Fibroblast of the aortic adventitia (primary cell): ENCODE measurements around the gene MYO19. TPM values are rescaled to one million over a fixed set of nuclear protein-coding genes. Genes with fewer than 3 reads are reported as not detected.
A peak's percentile ranks its signal among the peaks of the same experiment; 100 is the strongest.

Experiments used
- DNase-seq: peaks from one replicate; pipeline ENCODE4 v3.0.0-alpha.2; 2010; ENCODE audit warnings: low read depth
- H3K4me3 ChIP-seq: 2 replicates; pipeline ENCODE4 v1.5.1; 2011; ENCODE audit warnings: low read depth, mild to moderate bottlenecking, control low read depth, low read length, moderate library complexity
- total RNA-seq: library from RNA; depleted of rRNA; stranded (reverse); fragments of >200 nt; gene quantifications from 2 replicates; pipeline ENCODE4 v1.2.3, GENCODE V29; 2012; ENCODE audit warnings: low replicate concordance
- TF ChIP-seq, protein P1 (sequence below): IDR thresholded peaks from 2 replicates; pipeline ENCODE4 v1.5.1; 2011; ENCODE audit warnings: mild to moderate bottlenecking, low read length, control low read depth, inconsistent platforms; ENCODE audit not compliant: insufficient read depth

The MYO19 gene, protein sequence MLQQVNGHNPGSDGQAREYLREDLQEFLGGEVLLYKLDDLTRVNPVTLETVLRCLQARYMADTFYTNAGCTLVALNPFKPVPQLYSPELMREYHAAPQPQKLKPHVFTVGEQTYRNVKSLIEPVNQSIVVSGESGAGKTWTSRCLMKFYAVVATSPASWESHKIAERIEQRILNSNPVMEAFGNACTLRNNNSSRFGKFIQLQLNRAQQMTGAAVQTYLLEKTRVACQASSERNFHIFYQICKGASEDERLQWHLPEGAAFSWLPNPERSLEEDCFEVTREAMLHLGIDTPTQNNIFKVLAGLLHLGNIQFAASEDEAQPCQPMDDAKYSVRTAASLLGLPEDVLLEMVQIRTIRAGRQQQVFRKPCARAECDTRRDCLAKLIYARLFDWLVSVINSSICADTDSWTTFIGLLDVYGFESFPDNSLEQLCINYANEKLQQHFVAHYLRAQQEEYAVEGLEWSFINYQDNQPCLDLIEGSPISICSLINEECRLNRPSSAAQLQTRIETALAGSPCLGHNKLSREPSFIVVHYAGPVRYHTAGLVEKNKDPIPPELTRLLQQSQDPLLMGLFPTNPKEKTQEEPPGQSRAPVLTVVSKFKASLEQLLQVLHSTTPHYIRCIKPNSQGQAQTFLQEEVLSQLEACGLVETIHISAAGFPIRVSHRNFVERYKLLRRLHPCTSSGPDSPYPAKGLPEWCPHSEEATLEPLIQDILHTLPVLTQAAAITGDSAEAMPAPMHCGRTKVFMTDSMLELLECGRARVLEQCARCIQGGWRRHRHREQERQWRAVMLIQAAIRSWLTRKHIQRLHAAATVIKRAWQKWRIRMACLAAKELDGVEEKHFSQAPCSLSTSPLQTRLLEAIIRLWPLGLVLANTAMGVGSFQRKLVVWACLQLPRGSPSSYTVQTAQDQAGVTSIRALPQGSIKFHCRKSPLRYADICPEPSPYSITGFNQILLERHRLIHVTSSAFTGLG
- 43.3 and 66.2 TPM in 2 replicates for total RNA-seq

DNA sequence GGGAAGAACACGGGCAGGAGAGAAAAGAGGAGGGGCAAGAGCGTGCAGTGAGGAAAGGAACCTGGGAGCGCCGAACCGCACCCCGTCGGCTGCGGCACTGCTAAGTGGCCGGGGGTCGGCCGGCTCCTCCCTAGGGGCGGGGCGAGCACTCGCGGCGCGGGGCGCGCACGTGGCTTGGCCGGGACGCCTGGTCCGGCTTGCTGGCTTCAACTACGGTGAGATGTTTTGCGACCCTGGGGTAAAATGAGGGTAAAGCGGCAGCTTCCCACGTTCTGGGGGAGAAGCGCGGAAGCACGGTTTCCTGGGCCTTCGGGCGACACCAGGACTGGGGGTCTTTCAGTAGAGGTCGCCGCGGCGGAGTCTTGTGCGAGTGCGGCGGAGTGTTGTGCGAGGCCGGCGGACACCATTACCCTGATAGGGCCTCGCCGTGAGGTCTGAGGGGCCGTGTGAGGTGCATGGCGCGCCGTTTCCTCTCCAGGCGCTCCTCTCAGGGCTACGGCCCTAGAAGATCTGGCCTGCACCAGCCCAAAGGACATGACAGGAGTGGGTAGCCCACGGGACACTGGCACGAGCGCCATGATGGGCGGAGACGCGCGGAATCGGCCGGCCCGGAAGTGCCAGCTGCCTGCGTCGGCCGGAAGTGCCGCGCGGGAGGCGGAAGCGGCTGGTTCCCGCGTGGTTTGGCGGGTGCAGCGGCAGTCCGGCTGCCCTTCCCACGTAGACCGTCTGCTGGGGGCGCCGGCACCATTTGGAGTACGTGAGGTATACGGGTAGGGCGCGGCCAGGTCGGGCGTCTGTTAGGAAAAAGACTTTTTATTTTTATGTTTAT is at the start of gene MYO19, which contains the start of gene PIGW:
MYO19 (minus strand) TSS at position 29 of the 829 bp plus-strand sequence. CDS start 2,330 bp downstream, outside the sequence.
PIGW (plus strand) TSS at position 148 of the 829 bp plus-strand sequence. CDS start 2,115 bp downstream, outside the sequence.
- DNase-seq: peak; percentile 82
- TF ChIP-seq, protein P1, sequence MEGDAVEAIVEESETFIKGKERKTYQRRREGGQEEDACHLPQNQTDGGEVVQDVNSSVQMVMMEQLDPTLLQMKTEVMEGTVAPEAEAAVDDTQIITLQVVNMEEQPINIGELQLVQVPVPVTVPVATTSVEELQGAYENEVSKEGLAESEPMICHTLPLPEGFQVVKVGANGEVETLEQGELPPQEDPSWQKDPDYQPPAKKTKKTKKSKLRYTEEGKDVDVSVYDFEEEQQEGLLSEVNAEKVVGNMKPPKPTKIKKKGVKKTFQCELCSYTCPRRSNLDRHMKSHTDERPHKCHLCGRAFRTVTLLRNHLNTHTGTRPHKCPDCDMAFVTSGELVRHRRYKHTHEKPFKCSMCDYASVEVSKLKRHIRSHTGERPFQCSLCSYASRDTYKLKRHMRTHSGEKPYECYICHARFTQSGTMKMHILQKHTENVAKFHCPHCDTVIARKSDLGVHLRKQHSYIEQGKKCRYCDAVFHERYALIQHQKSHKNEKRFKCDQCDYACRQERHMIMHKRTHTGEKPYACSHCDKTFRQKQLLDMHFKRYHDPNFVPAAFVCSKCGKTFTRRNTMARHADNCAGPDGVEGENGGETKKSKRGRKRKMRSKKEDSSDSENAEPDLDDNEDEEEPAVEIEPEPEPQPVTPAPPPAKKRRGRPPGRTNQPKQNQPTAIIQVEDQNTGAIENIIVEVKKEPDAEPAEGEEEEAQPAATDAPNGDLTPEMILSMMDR: no peak
- peak within 1 kb of the TSS; percentile 97 for H3K4me3 ChIP-seq

GRCh38 chr17:36583787-36584186 is 49.1 kb upstream of the MYO19 start:
- TF ChIP-seq, protein P1: no peak
- DNase-seq: no peak
- no peak overlapping the region for H3K4me3 ChIP-seq

GRCh38 chr17:36578671-36579070 is 44.0 kb upstream of the MYO19 start:
- no peak overlapping the region for H3K4me3 ChIP-seq
- TF ChIP-seq, protein P1: no peak
- DNase-seq: peak; percentile 37

DNA sequence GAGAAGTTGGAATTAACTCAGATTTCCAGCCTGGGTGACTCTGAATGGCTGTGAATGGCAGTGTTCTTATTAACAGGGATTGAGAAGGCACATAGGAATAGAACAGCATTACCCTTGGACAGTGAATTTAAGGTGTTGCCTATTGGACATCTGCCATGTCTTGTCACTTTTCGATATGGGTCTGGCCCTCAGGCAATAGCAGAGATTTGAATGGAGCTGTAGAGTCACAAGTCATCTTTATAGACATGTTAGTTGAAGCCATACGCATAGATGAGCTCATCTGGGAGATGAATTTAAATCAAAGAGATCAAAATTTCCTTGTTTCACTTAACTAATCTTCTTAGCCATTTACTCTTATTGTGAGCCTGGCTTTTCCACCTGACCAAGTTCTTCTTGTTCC is 42.1 kb upstream of the MYO19 start:
- H3K4me3 ChIP-seq: no peak overlapping the region
- TF ChIP-seq, protein P1: no peak
- DNase-seq: no peak

- no peak overlapping the region for H3K4me3 ChIP-seq
- DNase-seq: no peak
- TF ChIP-seq, protein P1: no peak
Observed at GRCh38 chr17:36575028-36575427, 40.4 kb upstream of the MYO19 start.

GRCh38 chr17:36566081-36566480 is 31.4 kb upstream of the MYO19 start:
- no peak for DNase-seq
- TF ChIP-seq, protein P1: no peak
- no peak overlapping the region for H3K4me3 ChIP-seq
